Measurements from ENCODE around the gene PCNT.

PCNT gene

GRCh38 chr21:46286648-46287002 is 37.3 kb upstream of the PCNT start:
- TF ChIP-seq CTCF (IDR thresholded peaks at IDR 0.05) = no peak

- TF ChIP-seq CTCF (IDR thresholded peaks at IDR 0.05) = no peak
Measured at GRCh38 chr21:46287541-46287940, 36.4 kb upstream of the PCNT start.

- no peak for TF ChIP-seq CTCF (IDR thresholded peaks at IDR 0.05)
Measured at GRCh38 chr21:46289655-46290179, 34.2 kb upstream of the PCNT start.

GRCh38 chr21:46291561-46291960 is 32.4 kb upstream of the PCNT start:
- TF ChIP-seq CTCF (IDR thresholded peaks at IDR 0.05) = no peak

GRCh38 chr21:46294647-46295176 is 29.2 kb upstream of the PCNT start:
- no peak for TF ChIP-seq CTCF (IDR thresholded peaks at IDR 0.05)

- TF ChIP-seq CTCF (IDR thresholded peaks at IDR 0.05) = no peak
Measured at GRCh38 chr21:46295177-46295770, 28.7 kb upstream of the PCNT start.

GRCh38 chr21:46295996-46296752 is 27.8 kb upstream of the PCNT start:
- no peak for TF ChIP-seq CTCF (IDR thresholded peaks at IDR 0.05)

Measured in LNCAP (cell line).